NCI-H1092 (cell line): ENCODE data around the gene TBC1D19.
"Not testable (repeated sequence)": the region's sequence is repeated elsewhere in the genome, so short reads cannot be mapped to it uniquely, and the experiment has no call there.

Experiments used
- DNase-seq: peaks from one replicate; lab custom pipeline; 2025; lab: John Stamatoyannopoulos, UW

TBC1D19 gene, protein sequence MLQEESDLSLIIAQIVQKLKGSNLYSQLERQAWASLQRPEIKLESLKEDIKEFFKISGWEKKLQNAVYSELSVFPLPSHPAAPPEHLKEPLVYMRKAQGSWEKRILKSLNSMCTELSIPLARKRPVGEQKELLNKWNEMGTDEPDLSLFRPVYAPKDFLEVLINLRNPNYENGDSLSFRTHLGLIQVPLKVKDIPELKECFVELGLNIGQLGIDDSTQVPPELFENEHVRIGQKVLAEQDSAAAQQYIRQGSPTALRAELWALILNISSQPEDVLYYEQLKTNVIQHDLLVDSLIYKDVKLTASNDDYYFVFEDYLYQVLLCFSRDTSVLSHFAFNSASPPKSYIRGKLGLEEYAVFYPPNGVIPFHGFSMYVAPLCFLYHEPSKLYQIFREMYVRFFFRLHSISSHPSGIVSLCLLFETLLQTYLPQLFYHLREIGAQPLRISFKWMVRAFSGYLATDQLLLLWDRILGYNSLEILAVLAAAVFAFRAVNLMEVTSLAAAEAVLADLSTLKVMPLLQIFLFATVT

DNA sequence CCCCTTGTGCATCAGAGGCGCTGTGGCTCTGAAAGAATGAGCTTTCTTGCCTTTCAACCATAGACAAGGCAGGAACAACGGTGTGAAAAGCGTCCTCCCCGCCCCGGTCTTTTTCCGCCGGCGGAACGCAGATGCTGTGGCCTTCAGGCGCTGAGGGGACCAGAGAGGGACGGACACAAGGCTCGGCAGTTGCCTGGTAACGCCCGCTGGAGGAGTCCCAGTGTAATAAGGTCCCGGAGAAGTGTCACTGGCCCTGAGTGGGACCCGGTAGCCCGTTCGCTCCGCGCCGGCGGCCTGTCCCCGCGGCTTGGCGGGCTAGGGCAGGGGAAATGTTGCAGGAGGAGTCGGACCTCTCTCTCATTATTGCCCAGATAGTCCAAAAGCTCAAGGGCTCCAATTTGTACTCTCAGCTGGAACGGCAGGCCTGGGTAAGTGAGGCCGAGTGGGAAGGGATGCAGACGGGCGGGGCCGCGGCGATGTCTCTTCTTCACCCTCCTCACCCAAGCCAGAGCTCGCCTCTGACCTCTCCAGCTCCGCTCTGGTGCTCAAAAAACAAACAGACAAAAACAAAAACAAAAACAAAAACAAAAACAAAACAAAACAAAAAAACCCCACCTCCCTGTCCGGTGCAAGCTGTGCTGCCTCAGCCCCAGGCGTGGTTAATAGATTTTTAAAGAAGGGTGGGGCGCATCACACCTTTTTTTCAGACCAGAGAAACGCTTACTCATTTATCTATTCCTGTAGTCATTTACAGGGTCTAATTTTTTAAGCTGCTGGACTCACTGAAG, at the start of gene TBC1D19:
Gene TBC1D19, plus strand, starts transcription at position 220 of the 788 bp plus-strand sequence. Its CDS starts 110 bp downstream, at position 330.
- DNase-seq: peak; percentile 92

DNA sequence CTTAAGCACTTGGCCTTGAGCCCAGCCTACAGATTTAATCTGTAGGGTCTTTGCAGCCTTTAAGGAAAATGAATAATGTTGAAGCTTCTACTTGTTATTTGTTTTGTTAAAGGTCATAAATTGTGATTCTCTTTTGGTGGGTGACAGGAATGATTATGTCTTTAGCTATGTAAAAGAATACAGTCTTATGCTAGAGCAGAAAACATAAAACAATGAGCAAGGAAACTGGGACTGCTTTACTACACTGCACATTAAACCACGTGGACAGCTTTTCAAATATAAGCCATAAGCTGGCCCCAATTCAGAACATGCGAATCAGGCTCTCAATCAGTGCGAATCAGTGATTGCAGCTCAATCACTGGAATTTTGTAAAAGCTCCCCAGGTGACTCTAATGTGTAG, 40.9 kb upstream of the TBC1D19 start:
- no peak for DNase-seq

DNA sequence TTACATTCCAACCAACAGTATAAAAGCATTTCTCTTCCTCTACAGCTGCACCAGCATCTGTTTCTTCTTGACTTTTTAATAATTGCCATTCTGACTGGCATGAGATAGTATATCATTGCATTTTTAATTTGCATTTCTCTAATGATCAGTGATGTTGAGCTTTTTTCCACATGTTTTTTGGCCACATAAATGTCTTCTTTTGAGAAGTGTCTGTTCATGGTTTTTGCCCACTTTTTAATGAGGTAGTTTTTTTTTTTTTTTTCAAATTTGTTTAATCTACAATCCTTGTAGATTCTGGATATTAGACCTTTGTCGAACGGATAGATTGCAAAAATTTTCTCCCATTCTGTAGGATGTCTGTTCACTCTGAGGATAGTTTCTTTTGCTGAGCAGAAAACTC, 39.5 kb upstream of the TBC1D19 start:
- no peak for DNase-seq

DNA sequence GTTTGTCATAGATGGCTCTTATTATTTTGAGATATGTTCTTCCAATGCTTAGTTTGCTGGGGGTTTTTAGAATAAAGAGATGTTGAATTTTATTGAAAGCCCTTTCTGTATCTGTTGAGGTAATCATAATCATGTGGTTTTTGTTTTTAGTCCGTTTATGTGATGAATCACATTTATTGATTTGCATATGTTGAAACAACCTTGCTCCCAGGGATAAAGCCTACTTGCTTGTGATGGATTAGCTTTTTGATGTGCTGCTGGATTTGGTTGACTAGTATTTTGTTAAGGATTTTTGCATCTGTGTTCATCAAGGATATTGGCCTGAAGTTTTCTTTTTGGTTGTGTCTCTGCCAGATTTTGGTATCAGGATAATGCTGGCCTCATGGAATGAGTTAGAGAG, 35.5 kb upstream of the TBC1D19 start:
- not testable (repeated sequence) for DNase-seq

DNA sequence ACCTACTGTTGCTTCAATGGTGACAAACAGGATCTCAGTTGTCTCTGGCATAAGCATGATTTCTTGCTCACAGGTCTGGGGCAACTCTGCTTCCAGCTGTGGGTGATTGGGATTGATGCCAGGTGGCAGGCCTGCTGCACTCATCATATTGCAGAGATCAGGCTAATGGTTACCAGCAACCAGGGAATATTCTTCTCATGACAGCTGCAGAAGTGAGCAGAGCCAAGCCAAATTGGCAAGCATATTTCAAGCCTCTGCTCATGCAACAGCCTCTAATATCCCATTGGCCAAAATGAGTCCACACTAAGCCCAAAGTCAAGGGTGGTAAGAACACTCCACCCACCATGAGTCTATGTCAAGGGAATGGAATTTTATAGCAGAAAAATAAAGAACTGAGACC, 26.7 kb upstream of the TBC1D19 start:
- peak; percentile 42 for DNase-seq

DNA sequence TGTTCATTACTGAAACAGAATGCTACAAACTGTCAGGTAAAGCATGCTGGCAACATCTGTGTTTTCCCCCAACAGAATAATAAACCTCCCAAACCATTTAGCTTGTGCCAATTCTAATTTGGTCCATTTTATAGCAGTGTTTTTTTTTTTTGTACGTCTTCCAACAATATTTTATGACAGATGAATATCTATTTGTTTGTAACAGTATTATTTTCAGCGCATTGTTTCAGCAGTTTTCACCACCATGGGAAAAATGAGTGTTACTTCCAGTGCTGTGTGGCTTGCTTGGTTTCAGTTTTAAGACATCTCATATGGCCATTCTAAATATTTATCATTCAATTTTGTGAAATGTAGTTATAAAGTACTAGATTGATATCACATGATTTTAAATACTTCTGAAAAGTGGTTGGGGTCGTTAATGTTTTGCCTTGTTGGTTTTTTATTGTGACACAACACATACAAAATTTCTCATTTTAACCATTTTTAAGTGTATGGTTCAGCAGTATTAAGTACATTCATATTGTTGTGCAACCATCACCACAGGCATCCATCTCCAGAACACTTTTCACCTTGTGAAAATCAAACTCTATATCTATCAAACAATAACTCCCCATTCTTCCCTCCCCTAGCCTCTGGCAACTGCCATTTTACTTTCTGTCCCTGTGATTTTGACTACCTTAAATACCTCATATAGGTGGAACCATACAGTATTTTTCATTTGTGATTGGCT, 25.6 kb upstream of the TBC1D19 start:
- no peak for DNase-seq

DNA sequence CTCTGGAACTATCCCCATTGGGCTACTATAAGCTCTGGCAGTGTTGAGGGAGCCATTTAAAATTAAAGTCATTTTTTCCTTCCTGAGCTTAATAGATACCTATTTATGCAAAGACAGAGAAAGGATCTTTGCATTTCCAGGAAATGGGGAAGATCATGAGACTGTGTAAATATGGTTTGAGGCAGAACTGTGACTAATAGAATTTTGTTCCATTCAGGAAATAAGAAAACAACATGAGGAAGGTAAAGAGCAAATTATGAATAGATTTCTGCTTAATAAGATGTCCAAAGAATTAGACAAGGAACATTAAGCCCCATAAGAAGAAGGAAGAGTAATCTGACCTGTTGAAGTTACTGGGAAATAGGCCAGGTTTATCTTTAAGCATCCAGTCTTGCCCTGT, 17.8 kb upstream of the TBC1D19 start:
- DNase-seq: no peak

DNA sequence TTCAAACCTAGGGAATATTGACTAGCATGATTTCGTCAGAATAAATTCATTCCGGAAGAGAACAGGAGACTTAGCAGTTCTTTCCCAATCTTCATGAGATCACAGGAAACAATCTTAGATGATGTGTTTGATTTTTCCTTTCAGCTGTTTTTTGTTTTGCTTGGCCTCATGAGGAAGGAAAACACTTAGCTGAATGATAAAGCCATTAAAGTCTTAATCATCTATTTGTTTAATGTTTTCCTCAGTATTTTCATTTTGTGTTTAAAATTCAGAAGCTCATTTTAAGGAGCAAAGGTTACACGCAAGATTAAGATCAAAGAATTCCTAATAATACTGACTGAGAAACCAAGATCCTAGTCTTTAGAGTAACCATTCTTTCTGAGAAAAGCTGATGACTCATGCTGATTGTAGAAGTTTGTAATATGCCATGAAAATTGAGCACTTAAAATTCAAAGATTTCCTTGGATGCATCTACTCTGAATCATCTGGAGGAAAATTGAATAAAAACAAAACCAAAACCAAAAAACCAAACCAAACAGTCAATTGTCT, 15.4 kb upstream of the TBC1D19 start:
- DNase-seq: no peak

DNA sequence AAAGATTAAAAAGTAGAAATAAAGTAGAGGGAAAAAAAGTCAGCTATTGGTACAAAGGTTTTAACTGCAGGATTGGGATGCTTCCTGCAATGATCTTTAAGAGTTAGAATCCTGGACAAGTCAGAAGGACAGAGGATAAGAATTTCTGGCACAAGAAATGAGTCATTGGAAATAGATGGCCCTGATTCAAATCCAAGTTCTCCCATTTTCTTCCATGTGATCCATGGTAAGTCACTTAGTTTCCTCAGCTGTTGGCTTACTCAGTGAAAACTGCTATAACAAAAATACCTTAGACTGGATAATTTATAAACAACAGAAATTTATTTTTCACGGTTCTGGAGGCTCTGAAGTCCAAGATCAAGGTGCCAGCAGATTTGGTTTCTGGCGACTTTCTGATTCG, 13.3 kb upstream of the TBC1D19 start:
- no peak for DNase-seq

DNA sequence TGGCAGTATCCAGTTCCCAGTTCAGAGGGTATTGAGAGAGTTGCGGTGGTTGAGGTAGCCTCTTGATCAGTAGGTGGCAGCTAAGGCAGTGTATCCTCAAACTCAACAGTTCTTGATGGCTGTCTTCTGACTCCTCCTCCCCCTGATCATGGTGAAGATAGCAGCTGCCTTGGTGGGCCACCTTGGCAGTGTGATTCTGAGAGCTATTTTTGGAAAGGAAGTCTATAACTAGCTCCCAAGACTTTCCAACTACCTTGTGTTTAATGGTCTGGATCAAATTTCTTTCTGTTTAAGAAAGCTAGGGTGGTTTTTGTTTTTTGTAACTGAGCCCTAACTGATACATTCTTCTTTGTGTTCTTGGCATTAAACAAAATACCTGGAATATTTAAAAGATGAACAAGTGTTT, 10.5 kb upstream of the TBC1D19 start:
- DNase-seq: no peak

DNA sequence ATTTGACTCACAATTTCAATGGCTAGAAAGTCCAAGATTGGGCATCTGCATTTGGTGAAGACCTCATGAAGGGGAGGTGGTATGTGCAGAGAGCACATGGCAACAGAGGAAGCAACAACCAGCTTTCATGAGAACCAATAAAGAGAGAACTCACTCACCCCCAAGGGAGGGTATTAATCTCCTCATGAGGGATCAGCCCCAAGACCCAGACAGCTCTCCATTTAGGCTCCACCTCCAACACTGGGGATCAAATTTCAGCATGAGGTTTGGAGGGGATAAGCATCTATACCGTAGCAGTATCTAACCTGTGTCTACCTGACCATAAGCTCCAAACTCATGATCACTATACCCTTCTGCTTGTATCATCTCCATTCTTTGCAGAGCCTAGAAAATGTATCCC, 9.3 kb upstream of the TBC1D19 start:
- DNase-seq: no peak

DNA sequence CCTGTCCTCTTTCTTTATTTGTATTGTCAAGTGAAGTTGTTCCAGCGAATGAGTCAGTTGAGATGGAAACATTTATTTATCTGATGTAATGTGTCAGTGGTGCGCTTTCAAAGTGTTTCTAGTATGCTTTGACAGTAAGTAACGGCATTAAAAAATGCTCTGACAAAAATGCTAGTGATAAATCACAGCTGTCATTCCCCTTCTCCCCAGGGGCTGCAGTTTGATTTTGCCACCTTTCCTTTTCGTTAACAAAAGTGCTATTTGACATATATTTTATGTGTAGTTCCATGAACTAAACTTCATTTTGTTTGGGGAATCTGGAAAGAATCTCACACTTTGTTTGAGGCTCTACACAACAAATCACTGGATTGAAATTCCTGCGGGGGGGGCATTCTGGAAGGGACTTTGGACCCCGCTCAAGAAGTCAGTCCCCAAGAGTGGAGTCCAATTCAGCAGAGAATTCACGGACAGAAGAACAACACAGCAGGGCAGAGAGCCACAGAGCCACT, 7.6 kb upstream of the TBC1D19 start:
- DNase-seq: no peak

DNA sequence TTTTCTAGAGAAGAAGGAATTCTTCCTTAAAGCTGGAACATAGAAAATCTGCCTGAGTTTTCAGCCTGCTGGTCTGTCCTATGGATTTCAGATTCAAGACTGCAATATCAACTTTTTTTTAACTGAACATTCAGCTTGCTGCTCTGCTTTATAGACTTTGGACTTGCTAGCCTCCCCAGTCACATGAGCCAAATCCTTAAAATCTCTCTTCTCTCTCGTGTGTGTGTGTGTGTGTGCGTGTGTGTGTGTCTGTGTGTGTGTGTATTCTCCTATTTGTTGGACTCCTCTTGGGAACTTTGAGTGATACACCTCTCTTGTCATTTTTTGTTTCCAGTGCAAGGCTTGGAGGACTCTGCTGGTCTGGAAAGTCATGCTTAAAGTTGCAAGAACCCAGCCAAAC, 6.8 kb upstream of the TBC1D19 start:
- DNase-seq: no peak

DNA sequence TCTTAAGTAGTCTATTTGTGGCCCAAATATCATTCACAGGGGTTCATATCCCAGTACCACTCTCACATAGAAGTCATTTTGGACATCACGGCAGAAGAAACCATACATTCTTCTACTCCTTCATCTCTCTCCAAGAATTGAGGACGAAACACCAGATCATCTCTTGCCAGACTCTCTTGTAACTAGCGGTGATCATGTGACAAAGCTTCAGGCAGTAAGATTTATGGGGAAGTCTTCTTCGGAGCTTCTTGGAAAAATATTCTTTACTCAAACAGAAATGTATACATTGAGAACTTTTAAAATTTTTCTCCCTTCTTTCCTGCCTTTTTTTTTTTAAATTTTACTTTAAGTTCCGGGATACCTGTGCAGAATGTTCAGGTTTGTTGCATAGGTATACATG, 4.7 kb upstream of the TBC1D19 start:
- DNase-seq: no peak

DNA sequence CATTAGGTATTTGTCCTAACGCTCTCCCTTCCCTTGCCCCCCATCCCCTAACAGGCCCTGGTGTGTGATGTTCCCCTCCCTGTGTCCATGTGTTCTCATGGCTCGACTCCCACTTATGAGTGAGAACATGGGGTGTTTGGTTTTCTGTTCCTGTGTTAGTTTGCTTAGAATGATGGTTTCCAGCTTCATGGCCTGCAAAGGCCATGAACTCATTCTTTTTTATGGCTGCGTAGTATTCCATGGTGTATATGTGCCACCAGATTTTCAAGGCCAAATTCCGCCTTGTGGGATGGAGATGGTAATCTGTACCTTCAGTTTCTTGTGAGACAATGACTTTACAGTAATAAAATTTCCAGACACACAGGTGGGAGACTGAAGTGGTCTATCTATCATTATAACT, 2.5 kb upstream of the TBC1D19 start:
- DNase-seq: not testable (repeated sequence)

DNA sequence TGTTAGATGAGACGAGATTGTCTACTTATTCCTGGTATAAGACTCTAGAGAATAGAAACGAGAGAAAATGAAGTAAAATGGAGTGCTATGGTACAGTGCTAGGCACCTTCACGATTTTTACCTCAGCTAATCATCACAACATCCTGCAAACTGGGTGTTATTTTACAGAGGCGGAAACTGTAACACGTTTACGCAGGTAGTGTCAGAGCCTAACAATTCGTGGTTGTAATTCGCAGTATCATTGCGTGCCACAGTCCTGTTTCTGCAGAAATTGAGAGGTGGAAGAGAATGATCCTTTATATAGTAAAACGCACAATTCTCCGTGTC, 383 bp upstream of the TBC1D19 start:
- DNase-seq: no peak

DNA sequence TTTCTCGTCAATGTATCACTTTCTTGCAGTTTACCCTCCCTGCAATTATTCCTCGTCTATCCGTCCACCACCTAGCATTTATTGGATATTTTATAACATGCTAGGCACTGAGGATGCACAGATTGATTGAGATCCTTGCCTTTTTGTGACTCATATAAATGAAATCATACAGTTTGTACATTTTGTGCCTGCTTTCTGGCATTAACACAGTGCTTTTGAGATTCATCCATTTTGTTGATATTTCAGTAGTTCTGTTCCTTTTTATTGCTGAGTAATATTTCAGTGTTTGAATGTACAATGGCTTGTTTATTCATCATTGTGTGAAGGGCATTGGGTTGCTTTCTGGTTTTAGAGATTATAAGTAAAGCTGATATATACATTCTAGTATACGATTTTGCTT, 841 bp downstream of the TBC1D19 start:
- no peak for DNase-seq

DNA sequence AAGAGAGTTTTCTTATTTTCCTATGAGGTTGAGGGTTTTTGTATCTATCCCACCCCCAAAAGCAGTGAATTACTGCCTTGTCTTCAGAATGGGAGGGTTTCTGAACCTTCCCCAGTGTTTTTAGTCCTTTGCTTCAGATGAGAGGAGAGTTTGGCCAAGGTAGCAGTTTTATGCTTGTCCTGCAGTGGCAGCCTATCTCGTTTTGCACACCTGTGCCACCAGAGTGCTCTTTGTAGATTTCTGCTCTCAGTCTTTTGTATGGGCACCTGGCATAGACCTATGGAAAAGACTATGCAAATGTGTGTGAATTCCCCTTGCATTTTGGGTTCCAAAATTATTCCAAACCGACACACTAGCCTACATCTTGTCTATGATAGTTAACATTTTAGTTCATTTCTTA, 5.8 kb downstream of the TBC1D19 start:
- no peak for DNase-seq

DNA sequence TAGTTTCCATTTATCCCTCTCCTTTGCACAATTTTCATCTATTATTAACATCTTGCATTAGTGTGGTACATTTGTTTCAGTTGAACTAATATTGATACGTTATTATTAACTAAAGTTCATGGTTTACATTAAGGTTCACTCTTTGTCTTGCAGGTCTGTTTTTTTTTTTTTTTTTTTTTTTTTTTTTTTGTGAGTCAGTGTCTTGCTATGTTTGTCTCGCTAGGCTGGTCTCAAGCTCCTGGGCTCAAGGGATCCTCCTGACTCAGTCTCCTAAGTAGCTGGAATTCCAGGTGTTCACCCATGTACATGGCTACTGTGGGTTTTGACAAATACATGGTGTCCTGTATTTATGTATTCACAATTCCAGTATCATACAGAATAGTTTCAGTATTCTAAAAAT, 6.8 kb downstream of the TBC1D19 start:
- no peak for DNase-seq

DNA sequence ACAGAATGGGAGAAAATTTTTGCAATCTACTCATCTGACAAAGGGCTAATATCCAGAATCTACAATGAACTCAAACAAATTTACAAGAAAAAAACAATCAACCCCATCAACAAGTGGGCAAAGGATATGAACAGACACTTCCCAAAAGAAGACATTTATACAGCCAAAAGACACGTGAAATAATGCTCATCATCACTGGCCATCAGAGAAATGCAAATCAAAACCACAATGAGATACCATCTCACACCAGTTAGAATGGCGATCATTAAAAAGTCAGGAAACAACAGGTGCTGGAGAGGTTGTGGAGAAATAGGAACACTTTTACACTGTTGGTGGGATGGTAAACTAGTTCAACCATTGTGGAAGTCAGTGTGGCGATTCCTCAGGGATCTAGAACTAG, 9.7 kb downstream of the TBC1D19 start:
- DNase-seq: not testable (repeated sequence)

DNA sequence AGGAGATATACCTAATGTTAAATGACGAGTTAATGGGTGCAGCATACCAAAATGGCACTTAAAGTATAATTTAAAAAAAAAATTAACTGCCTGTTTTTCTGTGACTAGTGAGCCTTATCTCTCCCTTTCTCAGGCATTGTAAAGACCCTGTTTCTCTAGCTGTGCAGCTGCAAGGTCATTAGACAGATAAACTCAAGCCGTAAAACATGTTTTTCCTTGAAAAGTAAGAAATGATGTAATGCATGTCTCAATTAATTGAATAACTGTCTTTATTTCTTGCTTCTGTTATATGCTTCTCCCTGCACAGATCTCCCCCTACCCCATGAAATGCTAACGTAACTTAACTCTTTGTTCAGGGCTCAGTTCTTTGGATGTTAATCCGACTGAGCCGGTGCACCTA, 10.5 kb downstream of the TBC1D19 start:
- no peak for DNase-seq

DNA sequence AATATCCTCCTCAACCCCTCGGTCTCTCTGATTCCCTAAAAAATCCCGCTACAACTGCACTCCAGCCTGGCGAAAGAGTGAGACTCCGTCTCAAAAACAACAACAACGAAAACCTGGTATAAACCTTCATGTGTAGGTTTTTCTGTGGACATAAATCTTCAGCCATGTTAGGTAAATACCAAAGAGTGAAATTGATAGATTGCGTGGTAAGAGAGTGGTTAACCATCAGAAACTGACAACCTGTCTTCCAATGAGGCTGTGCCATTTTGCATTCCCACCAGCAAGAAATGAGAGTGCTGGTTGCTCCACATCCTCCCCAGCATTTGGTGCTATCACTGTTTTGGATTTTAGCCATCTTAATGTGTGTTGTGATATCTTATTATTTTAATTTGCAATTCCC, 10.9 kb downstream of the TBC1D19 start:
- DNase-seq: no peak
